NCI-H2227 treated with DMSO at 0.1 percent for 48 hours (cell line): Measurements from ENCODE around the gene SHQ1.
A peak's percentile ranks its signal among the peaks of the same experiment; 100 is the strongest.

Experiments
- DNase-seq: peaks from one replicate; lab custom pipeline; 2025; lab: John Stamatoyannopoulos, UW

The SHQ1 gene

GRCh38 chr3:72847751-72848702 is at the start of gene SHQ1:
Gene SHQ1, minus strand, starts transcription at chr3:72848445. Its CDS starts 105 bp downstream, at chr3:72848340.
- peak; percentile 80 for DNase-seq

GRCh38 chr3:72897758-72898007 is 49.4 kb upstream of the SHQ1 start:
- no peak for DNase-seq

- no peak for DNase-seq
Observed at GRCh38 chr3:72896996-72897757, 48.9 kb upstream of the SHQ1 start.

GRCh38 chr3:72894976-72895552 is 46.8 kb upstream of the SHQ1 start:
- no peak for DNase-seq

- DNase-seq, result no peak
Observed at GRCh38 chr3:72892870-72893269, 44.6 kb upstream of the SHQ1 start.

GRCh38 chr3:72892081-72892775 is 44.0 kb upstream of the SHQ1 start:
- no peak for DNase-seq

- DNase-seq, result peak; percentile 64
Observed at GRCh38 chr3:72891053-72891855, 43.0 kb upstream of the SHQ1 start.

GRCh38 chr3:72890166-72890925 is 42.1 kb upstream of the SHQ1 start:
- no peak for DNase-seq

- DNase-seq, result no peak
Observed at GRCh38 chr3:72889310-72890165, 41.3 kb upstream of the SHQ1 start.

GRCh38 chr3:72888546-72889309 is 40.5 kb upstream of the SHQ1 start:
- DNase-seq, result peak; percentile 4

- DNase-seq, result peak; percentile 45
Observed at GRCh38 chr3:72887705-72888545, 39.7 kb upstream of the SHQ1 start, which contains the start of gene GXYLT2. Gene GXYLT2, plus strand, starts transcription at chr3:72888046. Its CDS starts 188 bp downstream, at chr3:72888234.

- DNase-seq, result no peak
Observed at GRCh38 chr3:72887343-72887704, 39.1 kb upstream of the SHQ1 start.

GRCh38 chr3:72872183-72872582 is 23.9 kb upstream of the SHQ1 start:
- DNase-seq, result no peak

- DNase-seq, result no peak
Observed at GRCh38 chr3:72862314-72863090, 14.3 kb upstream of the SHQ1 start.

GRCh38 chr3:72860846-72861245 is 12.6 kb upstream of the SHQ1 start:
- no peak for DNase-seq

GRCh38 chr3:72860053-72860452 is 11.8 kb upstream of the SHQ1 start:
- no peak for DNase-seq

GRCh38 chr3:72855001-72855400 is 6.8 kb upstream of the SHQ1 start:
- no peak for DNase-seq
